Loucy (cell line): Measurements from ENCODE around the gene MACF1.

Experiments
- H2AFZ ChIP-seq: fragments of 200-600 bp; sonication (generic); 2 replicates; pipeline ENCODE4 v1.6.0; 2016; ENCODE audit warnings: antibody characterized with exemption, mild to moderate bottlenecking, low read length, moderate library complexity
- H3F3A ChIP-seq: fragments of 200-600 bp; 2 replicates; pipeline ENCODE4 v1.6.0; 2016; ENCODE audit warnings: antibody characterized with exemption, low read depth, mild to moderate bottlenecking
- H3K27me3 ChIP-seq: fragments of 200-600 bp; sonication (generic); 2 replicates; pipeline ENCODE4 v1.6.1; 2014; ENCODE audit warnings: low read length, mild to moderate bottlenecking; ENCODE audit not compliant: insufficient read depth, poor library complexity, severe bottlenecking
- H3K36me3 ChIP-seq: fragments of 200-600 bp; sonication (generic); 2 replicates; pipeline ENCODE4 v1.6.1; 2016; ENCODE audit warnings: low read length; ENCODE audit not compliant: insufficient read depth
- H3K4me1 ChIP-seq: fragments of 200-600 bp; sonication (generic); 2 replicates; pipeline ENCODE4 v1.5.1; 2014; ENCODE audit warnings: low read length, mild to moderate bottlenecking; ENCODE audit not compliant: insufficient read depth, poor library complexity, severe bottlenecking
- H3K4me2 ChIP-seq: fragments of 200-600 bp; sonication (generic); 2 replicates; pipeline ENCODE4 v1.6.0; 2014; ENCODE audit warnings: antibody characterized with exemption, low read length, low read depth, mild to moderate bottlenecking; ENCODE audit not compliant: poor library complexity, severe bottlenecking
- H3K4me3 ChIP-seq: fragments of 200-600 bp; sonication (generic); 2 replicates; pipeline ENCODE4 v1.5.1; 2014; ENCODE audit warnings: low read length, mild to moderate bottlenecking, mixed read lengths; ENCODE audit not compliant: poor library complexity, severe bottlenecking
- H3K79me2 ChIP-seq: fragments of 200-600 bp; sonication (generic); 2 replicates; pipeline ENCODE4 v1.6.1; 2014; ENCODE audit warnings: low read length; ENCODE audit not compliant: insufficient read depth
- H3K9ac ChIP-seq: fragments of 200-600 bp; sonication (generic); 2 replicates; pipeline ENCODE4 v1.6.0; 2014; ENCODE audit warnings: mild to moderate bottlenecking, low read depth, low read length, moderate library complexity; ENCODE audit not compliant: poor library complexity, severe bottlenecking
- H3K9me2 ChIP-seq: fragments of 200-600 bp; sonication (generic); replicated peaks from 2 replicates; pipeline ENCODE4 v1.6.1; 2016; ENCODE audit warnings: low read depth, low read length, mixed read lengths
- H3K9me3 ChIP-seq: fragments of 200-600 bp; sonication (generic); 2 replicates; pipeline ENCODE4 v1.6.1; 2014; ENCODE audit warnings: mild to moderate bottlenecking, antibody characterized with exemption, low read length, low read depth; ENCODE audit not compliant: insufficient read depth
- H4K20me1 ChIP-seq: fragments of 200-600 bp; sonication (generic); 2 replicates; pipeline ENCODE4 v1.6.0; 2014; ENCODE audit warnings: antibody characterized with exemption, low read length, mild to moderate bottlenecking; ENCODE audit not compliant: insufficient read depth, poor library complexity, severe bottlenecking
- CTCF ChIP-seq: fragments of 200-600 bp; sonication (generic); conservative IDR thresholded peaks from 2 replicates; pipeline ENCODE4 v1.5.1; 2014; ENCODE audit warnings: mild to moderate bottlenecking, antibody characterized with exemption, low read length
- EZH2phosphoT487 ChIP-seq: fragments of 200-600 bp; IDR thresholded peaks from 2 replicates; pipeline ENCODE4 v1.6.1; 2018; ENCODE audit warnings: antibody characterized with exemption, mild to moderate bottlenecking, moderate library complexity, borderline replicate concordance

MACF1 gene

DNA sequence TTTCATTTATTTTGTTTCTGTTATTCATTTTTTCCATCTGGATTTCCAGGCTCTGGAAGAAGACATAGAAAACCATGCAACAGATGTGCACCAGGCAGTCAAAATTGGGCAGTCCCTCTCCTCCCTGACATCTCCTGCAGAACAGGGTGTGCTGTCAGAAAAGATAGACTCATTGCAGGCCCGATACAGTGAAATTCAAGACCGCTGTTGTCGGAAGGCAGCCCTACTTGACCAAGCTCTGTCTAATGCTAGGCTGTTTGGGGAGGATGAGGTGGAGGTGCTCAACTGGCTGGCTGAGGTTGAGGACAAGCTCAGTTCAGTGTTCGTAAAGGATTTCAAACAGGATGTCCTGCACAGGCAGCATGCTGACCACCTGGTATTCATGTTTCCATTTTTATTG lies 223.4 kb downstream of the MACF1 start:
- Histone ChIP-seq H3K79me2 (peaks cover 5% of the 10 kb centered on the region; the same call in 1 of the 2 replicates), H3K9me3 (no peaks in the 10 kb centered on the region), H3K9me2 (no peaks in the 10 kb centered on the region), H3K36me3 (peaks cover 95% of the 10 kb centered on the region), H3K27me3 (no peaks in the 10 kb centered on the region), H3F3A (0 out of 2 replicates have a peak, but pooled peaks cover 3% of the 10 kb centered on the region), H3K4me2 (no peak overlapping the region), H3K4me1 (peaks cover 15% of the 10 kb centered on the region), H3K9ac (no peak overlapping the region), H3K4me3 (no peak overlapping the region), H4K20me1 (peaks cover 26% of the 10 kb centered on the region), H2AFZ (no peak overlapping the region)
- TF ChIP-seq EZH2phosphoT487, result no peak
- no peak for TF ChIP-seq CTCF

DNA sequence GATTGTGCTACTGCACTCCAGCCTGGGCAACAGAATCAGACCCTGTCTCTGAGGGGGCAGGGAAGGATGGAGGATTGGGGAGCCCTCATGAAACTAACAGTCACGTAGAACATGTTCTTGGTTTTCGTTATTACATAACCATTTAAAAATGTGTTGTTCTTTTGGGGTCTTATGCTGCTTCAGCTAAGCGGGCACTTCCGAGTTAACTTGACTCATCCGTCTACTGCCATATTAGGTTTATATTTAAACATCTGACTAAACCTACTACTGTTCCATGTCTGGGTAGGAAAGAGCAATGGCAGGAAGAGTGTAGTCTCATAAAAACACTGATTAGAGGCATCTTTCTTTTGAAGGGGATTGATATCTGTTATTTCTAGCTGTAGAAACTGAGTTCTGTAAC lies 227.4 kb downstream of the MACF1 start:
- H3K9me2 ChIP-seq, result no peaks in the 10 kb centered on the region
- no peaks in the 10 kb centered on the region for H3K79me2 ChIP-seq
- H3K4me3 ChIP-seq, result no peak overlapping the region
- no peaks in the 10 kb centered on the region for H3K4me1 ChIP-seq
- no peaks in the 10 kb centered on the region for H3K9me3 ChIP-seq
- H2AFZ ChIP-seq, result no peak overlapping the region
- no peaks in the 10 kb centered on the region for H3K27me3 ChIP-seq
- H3F3A ChIP-seq, result no peaks in the 10 kb centered on the region
- peaks cover 95% of the 10 kb centered on the region for H3K36me3 ChIP-seq
- TF ChIP-seq EZH2phosphoT487, result no peak
- no peak for TF ChIP-seq CTCF
- peaks cover 3% of the 10 kb centered on the region for H4K20me1 ChIP-seq
- no peak overlapping the region for H3K4me2 ChIP-seq
- no peak overlapping the region for H3K9ac ChIP-seq

DNA sequence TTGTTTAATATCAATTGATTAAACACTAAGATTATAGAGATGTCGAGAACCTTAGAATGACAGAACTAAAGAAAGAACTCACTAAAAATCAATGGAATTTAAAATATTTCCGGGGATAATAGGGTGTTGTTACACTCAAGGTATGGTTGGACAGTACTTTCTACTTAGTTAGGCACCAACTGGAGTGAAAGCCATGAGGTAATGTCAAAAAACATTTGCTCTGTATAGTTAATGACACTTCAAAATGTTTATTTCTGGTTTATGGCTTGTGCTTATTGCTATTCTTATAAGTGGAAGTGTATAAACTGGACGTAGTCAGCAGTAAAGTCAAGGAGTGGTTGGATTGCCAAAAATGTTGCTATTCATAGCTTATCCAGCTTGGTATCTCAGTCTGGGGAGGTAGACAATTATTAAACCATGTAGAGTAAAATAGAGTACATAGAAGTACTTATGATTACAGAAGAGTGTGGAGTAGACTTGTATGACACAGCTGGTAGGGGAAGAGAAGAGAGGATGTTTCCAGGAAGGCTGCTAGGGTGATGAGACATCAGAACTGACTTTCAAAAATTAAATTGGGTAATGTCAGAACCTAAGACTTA lies 230.4 kb downstream of the MACF1 start:
- Histone ChIP-seq H3K79me2 (no peaks in the 10 kb centered on the region), H3K27me3 (no peaks in the 10 kb centered on the region), H2AFZ (no peak overlapping the region), H3F3A (no peaks in the 10 kb centered on the region), H3K9me3 (no peaks in the 10 kb centered on the region), H3K4me3 (no peak overlapping the region), H3K36me3 (peaks cover 89% of the 10 kb centered on the region), H3K4me1 (no peaks in the 10 kb centered on the region), H4K20me1 (peaks cover 3% of the 10 kb centered on the region), H3K4me2 (no peak overlapping the region), H3K9me2 (no peaks in the 10 kb centered on the region), H3K9ac (no peak overlapping the region)
- TF ChIP-seq CTCF, result no peak
